Esophagus muscularis mucosa (tissue), 4 donors: ENCODE results near the gene SYN1. TPM values are rescaled to one million over a fixed set of nuclear protein-coding genes. Genes with fewer than 3 reads are reported as not detected.

Experiments used
- DNase-seq: peaks from one replicate; pipeline ENCODE4 v3.0.0-alpha.2; 2017; ENCODE audit errors: extremely low spot score
- H3K27ac ChIP-seq, 4 donors: fragments of 200-600 bp; sonication (generic); replicated peaks in 1 of 4; 1 replicate in 3 of 4; 2 replicates in 1 of 4; pipeline ENCODE4 v1.5.1; 2016 to 2019; ENCODE audit warnings: mild to moderate bottlenecking in 1 of 4
- H3K27me3 ChIP-seq, 4 donors: fragments of 200-600 bp; sonication (generic); one replicate each; pipeline versions ENCODE4 v1.5.1 to v1.6.0; 2016 to 2019
- H3K36me3 ChIP-seq, 4 donors: fragments of 200-600 bp; sonication (generic); one replicate each; pipeline ENCODE4 v1.5.1; 2016 to 2019
- H3K4me1 ChIP-seq, 4 donors: fragments of 200-600 bp; sonication (generic); one replicate each; pipeline ENCODE4 v1.5.1; 2016 to 2019
- H3K4me3 ChIP-seq, 4 donors: fragments of 200-600 bp; sonication (generic); 1 replicate in 2 of 4; 2 replicates in 2 of 4; pipeline ENCODE4 v1.5.1; 2016 to 2019; ENCODE audit warnings: mild to moderate bottlenecking in 4 of 4, moderate library complexity in 1 of 4
- H3K9me3 ChIP-seq, 4 donors: fragments of 200-600 bp; sonication (generic); 1 replicate in 3 of 4; 2 replicates in 1 of 4; pipeline ENCODE4 v1.5.1; 2016 to 2019
- EP300 ChIP-seq: sonication (generic); formaldehyde crosslinking; IDR thresholded peaks from one replicate; pipeline ENCODE4 v1.6.1; 2017; ENCODE audit warnings: antibody characterized with exemption
- POLR2A ChIP-seq: fragments of 450-650 bp; IDR thresholded peaks from one replicate; pipeline ENCODE4 v1.6.1; 2017; ENCODE audit warnings: antibody characterized with exemption, moderate library complexity, mild to moderate bottlenecking, low read depth
- POLR2AphosphoS5 ChIP-seq, 2 donors: sonication (generic); formaldehyde crosslinking; IDR thresholded peaks; one replicate each; pipeline ENCODE4 v1.6.1; 2017; ENCODE audit warnings: antibody characterized with exemption in 2 of 2
- WGBS: methylation state at CpG from one replicate; pipeline ENCODE4 v1.1.5; 2018; 5-methylcytosine and 5-hydroxymethylcytosine counted together
- intact Hi-C: fragments of 100-400 bp; cut with DNase I; formaldehyde crosslinking; loops from one replicate; pipeline ENCODE4 v1.15.1; 2023
- total RNA-seq, 4 donors: library from RNA; depleted of rRNA; stranded (reverse); fragments of >200 nt; gene quantifications; one replicate each; pipeline versions ENCODE4 v1.1.0 to v1.2.1, GENCODE V29; 2016
- TF ChIP-seq, protein P1 (sequence below), 3 experiments: fragments of 200-600 bp in 2 of 3; fragments of 450-650 bp in 1 of 3; sonication (generic) in 2 of 3; IDR thresholded peaks; one replicate each; pipeline ENCODE4 v1.5.1; 2017 to 2019; ENCODE audit warnings: antibody characterized with exemption in 3 of 3, mild to moderate bottlenecking in 2 of 3, moderate library complexity in 1 of 3

Gene SYN1
- total RNA-seq, 4 donors from 2014 or later: 0.42 to 0.98 (median 0.56) TPM

DNA sequence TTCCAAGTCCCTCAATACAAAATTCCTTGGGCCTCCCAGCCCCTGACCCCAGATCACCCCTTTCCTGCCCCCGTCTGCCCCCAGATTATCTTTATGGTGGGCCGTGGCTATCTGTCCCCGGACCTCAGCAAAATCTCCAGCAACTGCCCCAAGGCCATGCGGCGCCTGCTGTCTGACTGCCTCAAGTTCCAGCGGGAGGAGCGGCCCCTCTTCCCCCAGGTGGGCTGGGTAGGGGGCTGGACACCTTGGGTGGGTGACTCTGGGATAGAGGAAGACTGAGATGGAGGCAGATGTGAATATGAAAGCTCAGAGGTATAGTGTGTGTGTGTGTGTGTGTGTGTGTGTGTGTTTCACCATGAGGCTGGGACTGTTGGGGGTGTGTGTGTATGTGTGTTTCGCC lies 48.9 kb downstream of the SYN1 start:
- H3K27me3 ChIP-seq: peaks cover 0 to 9% (median 0%) of the 10 kb centered on the region in 4 donors
- intact Hi-C loops: no loop called here
- TF ChIP-seq POLR2AphosphoS5 (IDR thresholded peaks at IDR 0.05): no peak
- no peak for TF ChIP-seq POLR2A
- TF ChIP-seq, protein P1, sequence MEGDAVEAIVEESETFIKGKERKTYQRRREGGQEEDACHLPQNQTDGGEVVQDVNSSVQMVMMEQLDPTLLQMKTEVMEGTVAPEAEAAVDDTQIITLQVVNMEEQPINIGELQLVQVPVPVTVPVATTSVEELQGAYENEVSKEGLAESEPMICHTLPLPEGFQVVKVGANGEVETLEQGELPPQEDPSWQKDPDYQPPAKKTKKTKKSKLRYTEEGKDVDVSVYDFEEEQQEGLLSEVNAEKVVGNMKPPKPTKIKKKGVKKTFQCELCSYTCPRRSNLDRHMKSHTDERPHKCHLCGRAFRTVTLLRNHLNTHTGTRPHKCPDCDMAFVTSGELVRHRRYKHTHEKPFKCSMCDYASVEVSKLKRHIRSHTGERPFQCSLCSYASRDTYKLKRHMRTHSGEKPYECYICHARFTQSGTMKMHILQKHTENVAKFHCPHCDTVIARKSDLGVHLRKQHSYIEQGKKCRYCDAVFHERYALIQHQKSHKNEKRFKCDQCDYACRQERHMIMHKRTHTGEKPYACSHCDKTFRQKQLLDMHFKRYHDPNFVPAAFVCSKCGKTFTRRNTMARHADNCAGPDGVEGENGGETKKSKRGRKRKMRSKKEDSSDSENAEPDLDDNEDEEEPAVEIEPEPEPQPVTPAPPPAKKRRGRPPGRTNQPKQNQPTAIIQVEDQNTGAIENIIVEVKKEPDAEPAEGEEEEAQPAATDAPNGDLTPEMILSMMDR (IDR thresholded peaks at IDR 0.05): no peak
- no peak overlapping the region for H3K27ac ChIP-seq
- no peak overlapping the region for H3K4me3 ChIP-seq
- peaks cover 32 to 62% (median 55%) of the 10 kb centered on the region in 4 donors for H3K36me3 ChIP-seq
- H3K4me1 ChIP-seq: peaks cover 2 to 22% (median 18%) of the 10 kb centered on the region in 4 donors
- no peaks in the 10 kb centered on the region for H3K9me3 ChIP-seq
- WGBS: 89% methylated on average over 8 of the region's 8 CpGs
- no peak for DNase-seq

DNA sequence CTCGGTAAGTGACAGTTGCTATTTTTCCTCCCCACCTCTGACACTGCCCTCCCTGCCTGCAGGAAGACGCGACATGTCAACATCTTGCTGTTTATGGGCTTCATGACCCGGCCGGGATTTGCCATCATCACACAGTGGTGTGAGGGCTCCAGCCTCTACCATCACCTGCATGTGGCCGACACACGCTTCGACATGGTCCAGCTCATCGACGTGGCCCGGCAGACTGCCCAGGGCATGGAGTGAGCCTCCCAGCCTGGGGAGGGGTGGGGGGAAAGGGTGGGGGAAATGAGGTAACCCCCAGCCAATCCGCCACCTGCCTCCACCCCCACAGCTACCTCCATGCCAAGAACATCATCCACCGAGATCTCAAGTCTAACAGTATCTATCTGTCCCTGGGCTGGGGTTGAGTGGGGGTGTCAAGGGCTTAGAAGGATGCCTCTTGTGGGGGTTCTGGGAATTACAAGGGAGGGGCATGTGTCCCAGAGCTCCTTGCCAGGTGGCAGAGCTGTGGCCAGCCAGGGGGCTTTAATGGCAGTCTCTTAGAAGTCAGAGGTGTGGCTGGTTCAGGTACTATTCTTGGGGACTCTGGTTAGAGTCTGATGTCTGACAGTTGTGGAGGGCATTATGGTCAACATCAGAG lies 50.9 kb downstream of the SYN1 start:
- intact Hi-C loops: no loop called here
- Histone ChIP-seq H3K4me3 (no peak overlapping the region), H3K27me3 (peaks cover 0 to under 1% (median 0%) of the 10 kb centered on the region in 4 donors), H3K9me3 (no peaks in the 10 kb centered on the region), H3K4me1 (peaks cover 2 to 12% (median 11%) of the 10 kb centered on the region in 4 donors), H3K27ac (no peak overlapping the region), H3K36me3 (peaks cover 32 to 79% (median 68%) of the 10 kb centered on the region in 4 donors)
- no peak for DNase-seq
- WGBS: 90% methylated on average over 13 of the region's 13 CpGs
- TF ChIP-seq EP300 (no peak), POLR2AphosphoS5 (IDR thresholded peaks at IDR 0.05) (no peak), POLR2A (no peak)
- TF ChIP-seq, protein P1 (IDR thresholded peaks at IDR 0.05): peak in 1 of 3 experiments; percentile 37

DNA sequence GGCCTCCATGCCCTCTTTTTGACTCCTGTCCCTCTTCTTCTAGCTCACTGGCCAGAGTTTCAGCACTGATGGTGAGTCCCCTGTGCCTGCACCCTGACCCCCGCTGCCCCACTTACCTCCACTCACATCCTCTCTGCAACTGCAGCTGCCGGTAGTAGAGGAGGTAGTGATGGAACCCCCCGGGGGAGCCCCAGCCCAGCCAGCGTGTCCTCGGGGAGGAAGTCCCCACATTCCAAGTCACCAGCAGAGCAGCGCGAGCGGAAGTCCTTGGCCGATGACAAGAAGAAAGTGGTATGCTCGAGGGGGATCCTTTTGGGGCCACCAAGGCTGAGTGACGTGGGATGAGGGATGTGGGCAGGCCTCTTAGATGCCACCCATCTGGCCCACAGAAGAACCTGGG lies 52.8 kb downstream of the SYN1 start:
- H3K27ac ChIP-seq: no peak overlapping the region
- DNase-seq: no peak
- 87% methylated on average over 11 of the region's 11 CpGs for WGBS
- H3K4me1 ChIP-seq: peaks cover 11 to 21% (median 15%) of the 10 kb centered on the region in 4 donors
- no peaks in the 10 kb centered on the region for H3K9me3 ChIP-seq
- H3K4me3 ChIP-seq: no peak overlapping the region
- H3K27me3 ChIP-seq: no peaks in the 10 kb centered on the region
- intact Hi-C loops: no loop called here
- TF ChIP-seq EP300 (no peak), POLR2A (no peak), POLR2AphosphoS5 (IDR thresholded peaks at IDR 0.05) (no peak)
- TF ChIP-seq, protein P1 (IDR thresholded peaks at IDR 0.05): no peak
- peaks cover 36 to 86% (median 73%) of the 10 kb centered on the region in 4 donors for H3K36me3 ChIP-seq

DNA sequence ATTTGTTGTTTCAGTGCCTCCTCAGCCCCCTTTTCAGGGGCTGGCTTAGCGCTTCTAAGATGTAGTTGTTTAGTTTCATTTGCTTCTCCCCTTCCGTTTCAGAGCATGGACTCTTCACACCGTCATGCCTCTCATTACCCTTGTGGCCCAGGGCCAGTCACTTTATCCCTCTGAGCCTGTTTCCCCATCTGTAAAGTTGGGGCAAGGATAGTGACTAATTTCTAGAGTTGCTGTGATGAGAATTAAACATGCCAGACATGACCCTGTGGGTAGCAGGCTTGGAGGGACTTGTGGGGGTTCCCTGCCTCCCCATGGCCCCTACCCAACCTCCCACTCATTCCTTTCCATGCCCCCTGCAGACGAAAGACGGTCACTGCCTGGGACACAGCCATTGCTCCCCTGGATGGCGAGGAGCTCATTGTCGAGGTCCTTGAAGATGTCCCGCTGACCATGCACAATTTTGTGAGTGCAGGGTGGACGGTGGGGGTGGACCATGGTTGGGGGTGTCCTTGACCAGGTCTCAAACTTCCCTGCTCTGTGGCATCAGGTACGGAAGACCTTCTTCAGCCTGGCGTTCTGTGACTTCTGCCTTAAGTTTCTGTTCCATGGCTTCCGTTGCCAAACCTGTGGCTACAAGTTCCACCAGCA lies 55.1 kb downstream of the SYN1 start:
- Histone ChIP-seq H3K27ac (no peak overlapping the region), H3K27me3 (no peaks in the 10 kb centered on the region), H3K4me1 (peaks cover 12 to 34% (median 28%) of the 10 kb centered on the region in 4 donors), H3K9me3 (peaks cover 0 to 4% (median 0%) of the 10 kb centered on the region in 4 donors), H3K4me3 (no peak overlapping the region), H3K36me3 (peaks cover 25 to 64% (median 54%) of the 10 kb centered on the region in 4 donors)
- intact Hi-C loops: loop anchor here (5.0 kb wide), 1 partner anchor 93 kb away; the partner anchor contains the start of gene UXT
- WGBS: 63% methylated on average over 12 of the region's 12 CpGs
- TF ChIP-seq EP300: no peak
- no peak for TF ChIP-seq POLR2AphosphoS5 (IDR thresholded peaks at IDR 0.05)
- TF ChIP-seq, protein P1 (IDR thresholded peaks at IDR 0.05): no peak
- no peak for TF ChIP-seq POLR2A
- DNase-seq: no peak
